Measurements from ENCODE around the gene MOB4.
A peak's percentile ranks its signal among the peaks of the same experiment; 100 is the strongest.
"Not testable (repeated sequence)": the region's sequence is repeated elsewhere in the genome, so short reads cannot be mapped to it uniquely, and the experiment has no call there.

Gene MOB4

GRCh38 chr2:197515739-197516392 is at the start of gene MOB4:
MOB4 (plus strand) TSS chr2:197516066; CDS start chr2:197516087, 21 bp downstream.
- peak; percentile 90 to 91 for DNase-seq

DNA sequence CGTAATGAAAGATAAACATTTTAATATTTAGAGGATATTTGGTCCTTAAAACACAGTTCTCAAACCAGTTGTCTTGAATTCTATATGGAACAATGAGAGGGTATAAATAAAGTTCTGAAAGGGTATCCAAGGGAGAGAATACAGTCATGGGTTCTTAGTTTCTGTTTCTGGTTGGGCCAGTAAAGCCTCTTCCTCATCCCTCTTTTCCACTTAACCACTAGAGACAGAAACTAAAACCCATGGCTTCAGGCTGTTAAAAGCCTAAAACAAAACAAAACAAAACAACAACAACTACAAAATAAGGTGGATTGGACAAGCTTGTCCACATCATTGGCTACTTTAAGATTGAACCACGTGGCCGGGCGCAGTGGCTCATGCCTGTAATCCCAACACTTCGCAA is 43.7 kb upstream of the MOB4 start:
- no peak for DNase-seq

DNA sequence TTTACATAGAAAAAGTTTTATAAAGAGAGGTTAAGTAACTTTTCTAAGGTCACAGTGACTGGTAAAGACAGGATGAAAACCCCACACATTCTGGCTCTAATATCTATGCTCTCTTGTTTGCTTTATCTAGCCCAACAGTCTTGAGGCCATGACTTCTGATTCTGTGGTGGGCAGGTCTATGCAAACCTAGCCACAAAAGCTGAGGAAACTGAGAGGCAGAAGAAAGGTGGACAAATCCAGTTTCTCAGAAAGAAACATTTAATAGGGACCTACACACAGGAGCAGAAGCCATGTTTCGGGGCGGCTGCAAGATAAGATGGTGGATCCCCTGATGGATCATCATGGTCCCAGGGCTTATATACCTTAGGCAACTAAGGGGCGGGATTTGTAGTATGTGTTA is 38.1 kb upstream of the MOB4 start:
- no peak for DNase-seq

GRCh38 chr2:197480165-197481036 is 35.5 kb upstream of the MOB4 start:
- no peak for DNase-seq

DNA sequence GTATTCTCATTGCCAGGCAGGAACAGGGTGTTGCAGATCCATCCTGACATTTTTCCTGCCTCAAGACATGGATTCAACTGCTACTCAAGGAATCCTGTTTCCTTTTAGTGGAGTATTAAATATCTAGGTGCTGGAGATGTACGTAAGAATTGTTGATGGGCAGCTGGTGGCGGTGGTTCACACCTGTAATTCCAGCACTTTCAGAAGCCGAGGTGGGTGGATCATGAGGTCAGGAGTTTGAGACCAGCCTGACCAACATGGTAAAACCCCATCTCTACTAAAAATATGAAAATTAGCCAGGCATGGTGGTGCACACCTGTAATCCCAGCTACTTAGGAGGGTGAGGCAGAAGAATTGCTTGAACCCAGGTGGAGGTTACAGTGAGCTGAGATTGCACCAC is 31.6 kb upstream of the MOB4 start:
- DNase-seq = not testable (repeated sequence)

- DNase-seq = no peak
Measured at GRCh38 chr2:197486175-197486574, 29.7 kb upstream of the MOB4 start.

DNA sequence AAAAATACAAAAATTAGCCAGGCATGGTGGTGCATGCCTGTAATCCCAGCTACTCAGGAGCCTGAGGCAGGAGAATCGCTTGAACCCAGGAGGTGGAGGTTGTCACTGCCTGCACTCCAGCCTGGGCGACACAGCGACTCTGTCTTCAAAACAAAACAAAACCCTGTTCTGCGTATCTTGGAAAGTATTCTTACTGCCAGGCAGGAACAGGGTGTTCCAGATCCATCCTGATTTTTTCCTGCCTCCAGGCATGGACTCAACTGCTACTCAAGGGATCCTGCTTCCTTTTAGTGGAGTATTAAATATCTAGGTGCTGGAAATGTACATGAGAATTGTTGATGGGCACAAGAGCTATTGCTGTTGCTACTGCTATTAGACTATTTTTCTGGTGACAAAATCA is 28.5 kb upstream of the MOB4 start:
- DNase-seq = no peak

DNA sequence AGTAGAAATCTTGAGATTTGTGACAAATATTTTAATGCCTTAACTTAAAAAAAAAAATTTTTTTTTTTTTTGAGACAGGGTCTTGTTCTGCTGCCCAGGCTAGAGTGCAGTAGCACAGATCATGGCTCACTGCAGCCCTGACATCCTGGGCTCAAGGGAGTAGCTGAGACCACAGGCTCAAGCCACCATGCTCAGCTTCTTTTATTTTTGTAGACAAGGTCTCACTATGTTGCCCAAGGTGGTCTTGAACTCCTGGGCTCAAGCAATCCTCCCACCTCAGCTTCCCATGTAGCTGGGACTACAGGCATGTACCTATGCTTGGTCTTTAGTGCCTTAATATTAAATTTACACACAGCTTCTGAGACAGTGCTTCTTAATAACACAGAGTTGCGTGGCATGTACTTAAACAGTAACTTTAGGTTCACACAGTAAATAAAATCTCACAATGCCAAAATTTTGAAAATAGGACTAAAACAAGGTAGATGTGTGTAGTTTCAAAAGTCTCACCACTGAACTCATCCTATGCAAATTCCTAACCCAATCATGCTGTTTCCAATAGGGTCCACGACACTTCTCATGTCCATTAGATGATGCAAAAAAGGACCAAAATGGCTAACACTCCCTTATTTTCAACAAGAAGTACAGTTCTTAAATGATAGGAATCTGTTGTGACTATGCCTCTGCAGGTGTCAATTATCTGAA is 20.3 kb upstream of the MOB4 start:
- no peak for DNase-seq

DNA sequence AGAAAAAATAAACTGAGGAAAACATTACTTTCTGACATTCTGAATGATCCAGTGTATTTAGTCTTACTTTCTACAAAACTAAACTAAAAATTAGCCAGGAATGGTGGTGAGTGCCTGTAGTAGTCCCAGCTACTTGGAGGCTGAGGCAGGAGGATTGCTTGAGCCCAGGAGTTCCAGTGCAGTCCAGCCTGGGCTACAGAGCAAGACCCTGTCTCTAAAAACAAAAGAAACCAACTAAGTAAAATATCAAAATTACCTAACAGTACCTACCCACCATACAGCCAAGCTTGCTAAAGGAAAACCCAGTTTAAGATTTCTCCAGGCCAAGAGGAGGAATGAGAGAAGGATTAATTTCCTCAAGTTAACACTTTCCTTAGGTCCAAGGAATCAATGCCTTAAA is 19.2 kb upstream of the MOB4 start:
- no peak for DNase-seq

DNA sequence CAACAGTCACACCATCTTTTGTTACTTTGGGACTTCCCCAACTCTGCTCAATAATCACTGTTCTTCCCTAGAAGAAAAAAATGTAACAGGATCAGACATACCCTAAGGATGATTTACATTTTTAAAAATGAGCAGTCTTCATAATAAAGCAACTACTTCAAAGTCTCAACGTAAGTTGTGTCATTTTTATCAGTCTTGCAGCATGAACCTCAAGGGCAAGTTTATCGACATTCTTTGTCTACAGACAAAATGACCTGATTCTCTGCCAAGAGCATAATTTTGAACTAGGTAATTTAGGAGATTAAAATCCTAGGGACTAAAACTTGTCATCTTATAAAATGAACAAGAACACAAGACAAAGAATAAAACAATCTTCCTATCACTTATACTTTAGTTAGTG is 18.5 kb upstream of the MOB4 start:
- DNase-seq = no peak

DNA sequence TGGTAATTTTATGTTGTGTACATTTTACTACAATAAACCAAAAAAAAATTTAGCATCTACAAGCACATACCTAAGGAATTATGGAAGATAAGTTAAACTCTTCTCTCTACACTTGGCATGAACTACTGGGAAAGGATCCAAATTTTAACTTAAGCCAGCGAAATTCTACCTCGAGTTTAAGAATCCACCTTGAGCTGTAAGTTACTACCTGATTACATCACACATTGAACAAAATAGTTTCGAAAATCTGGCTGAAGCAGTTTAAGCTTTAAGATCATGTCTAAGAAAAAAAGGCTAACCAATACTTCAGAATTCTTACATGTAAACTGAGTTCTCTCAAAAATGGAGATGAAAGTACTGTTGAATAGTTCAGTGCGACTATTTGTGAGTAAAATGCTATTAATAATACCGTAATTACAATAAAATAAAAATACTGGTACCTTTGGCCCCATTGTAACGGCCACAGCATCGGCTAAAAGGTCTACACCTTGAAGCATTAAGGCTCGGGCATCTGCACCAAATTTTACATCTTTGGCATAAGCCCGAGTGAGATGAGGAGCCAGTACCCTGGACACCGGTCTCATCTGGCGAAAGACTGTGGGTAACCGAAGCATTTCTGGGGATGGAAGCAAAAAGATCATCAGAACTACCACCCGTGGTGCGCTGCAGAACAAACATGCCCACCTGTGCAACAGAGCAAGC is 17.5 kb upstream of the MOB4 start:
- no peak for DNase-seq

GRCh38 chr2:197498937-197499593 is 16.8 kb upstream of the MOB4 start:
- peak in 1 of 2 experiments; percentile 40 for DNase-seq

GRCh38 chr2:197499594-197500502 is 16.0 kb upstream of the MOB4 start, which contains the start of the genes HSPD1 and HSPE1:
HSPD1 (minus strand) TSS chr2:197499840; CDS start chr2:197498848, 992 bp downstream.
HSPE1 (plus strand) TSS chr2:197500379; CDS start chr2:197500437, 58 bp downstream.
- peak; percentile 99 for DNase-seq

DNA sequence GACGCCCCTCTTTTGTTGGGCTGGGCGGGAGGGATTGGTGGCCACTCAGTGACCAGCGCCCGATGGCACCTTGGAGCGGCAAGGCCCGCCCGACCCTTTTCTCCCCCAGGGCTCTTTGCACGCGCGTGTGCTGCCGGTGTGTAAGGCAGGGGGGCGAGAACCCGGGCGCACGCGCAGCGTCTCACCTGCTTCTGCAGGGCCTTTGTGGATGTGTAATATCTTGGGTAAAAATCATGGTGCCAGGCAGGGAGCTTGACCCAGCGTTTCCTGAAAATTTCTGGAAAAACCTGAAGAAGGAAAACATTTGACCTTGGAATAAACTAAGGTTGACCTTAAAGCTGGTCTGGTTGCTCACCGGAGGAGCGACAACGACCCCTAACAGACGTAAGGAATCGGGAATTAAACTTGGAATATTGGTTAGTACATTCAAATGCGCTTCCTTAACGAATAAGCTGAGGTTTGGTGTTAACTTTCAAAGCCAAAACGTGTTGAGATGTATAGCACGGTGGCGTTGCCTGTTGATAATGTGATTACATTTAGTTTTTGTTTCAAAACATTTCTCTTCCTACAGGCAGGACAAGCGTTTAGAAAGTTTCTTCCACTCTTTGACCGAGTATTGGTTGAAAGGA is 15.2 kb upstream of the MOB4 start:
- DNase-seq = peak in 1 of 2 experiments; percentile 38

DNA sequence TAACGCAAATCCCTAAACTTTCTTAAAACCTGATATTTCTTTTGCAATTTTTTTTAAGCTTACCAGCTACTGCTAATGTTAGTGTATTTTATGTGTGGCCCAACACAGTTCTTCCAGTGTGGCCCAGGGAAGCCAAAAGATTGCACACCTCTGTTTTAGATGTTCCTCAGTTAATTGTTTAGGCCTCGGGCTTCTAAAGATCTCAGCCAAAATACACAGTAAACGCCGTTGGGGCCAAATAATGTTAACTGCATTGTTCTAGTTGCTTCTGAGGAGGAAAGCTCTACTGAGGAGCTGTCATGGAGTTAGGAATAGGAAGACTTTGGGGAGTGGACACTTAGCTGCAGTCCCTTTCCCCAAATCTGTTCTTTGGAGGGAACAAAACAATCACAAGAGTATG is 13.7 kb upstream of the MOB4 start:
- no peak for DNase-seq

DNA sequence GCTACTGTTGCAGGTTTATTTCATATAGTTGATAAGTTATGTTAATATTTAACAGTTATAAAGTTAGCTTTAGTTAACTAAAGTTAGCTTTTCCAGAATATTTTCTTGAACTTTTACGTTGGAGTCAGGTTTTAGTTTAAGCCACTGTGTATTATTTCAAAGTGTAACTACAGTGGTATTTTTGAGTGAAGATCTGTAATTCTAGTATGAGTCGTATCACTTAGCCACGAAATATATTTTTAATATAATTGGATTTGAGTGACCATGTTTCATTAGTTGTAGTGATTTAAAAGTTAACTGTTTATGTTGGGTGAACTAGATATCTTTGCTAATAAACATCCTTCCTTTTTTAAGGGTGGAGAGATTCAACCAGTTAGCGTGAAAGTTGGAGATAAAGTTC is 13.2 kb upstream of the MOB4 start:
- no peak for DNase-seq

DNA sequence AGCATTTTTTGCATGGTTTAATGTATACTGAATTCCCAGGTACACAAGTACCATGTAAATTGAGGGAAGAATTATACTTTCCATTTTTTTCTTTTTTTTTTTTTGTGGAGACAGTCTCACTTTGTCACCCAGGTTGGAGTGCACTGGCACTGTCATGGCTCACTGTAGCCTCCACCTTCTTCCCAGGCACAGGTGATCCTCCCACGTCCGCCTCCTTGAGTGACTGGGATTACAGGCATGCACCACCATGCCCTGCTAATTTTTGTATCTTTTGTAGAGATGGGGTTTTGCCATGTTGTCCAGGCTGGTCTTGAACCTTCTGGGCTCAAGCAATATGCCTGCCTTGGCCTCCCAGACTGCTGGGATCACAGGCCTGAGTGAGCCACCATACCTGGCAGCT is 11.9 kb upstream of the MOB4 start:
- no peak for DNase-seq

- no peak for DNase-seq
Measured at GRCh38 chr2:197504512-197504911, 11.4 kb upstream of the MOB4 start.

DNA sequence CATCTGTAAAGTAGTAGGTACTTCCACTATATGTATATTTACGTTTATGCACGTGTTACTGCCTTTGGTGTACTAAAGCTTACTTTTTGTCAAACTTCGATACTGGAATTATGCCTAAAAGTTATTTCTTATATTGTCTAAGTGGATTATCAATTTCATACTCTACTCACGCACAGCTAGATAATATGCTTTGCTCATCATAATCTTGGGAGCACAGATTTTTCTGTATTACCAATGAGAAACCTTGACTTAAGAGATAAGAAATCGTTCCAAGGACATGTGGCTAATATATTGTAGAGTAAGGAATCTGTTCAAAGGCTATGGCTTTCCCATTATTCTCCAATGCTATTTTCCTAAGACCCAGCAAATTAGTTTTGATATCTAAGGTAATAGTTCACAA is 9.2 kb upstream of the MOB4 start:
- DNase-seq = no peak

- DNase-seq = no peak
Measured at GRCh38 chr2:197513915-197514314, 2.0 kb upstream of the MOB4 start.

- no peak for DNase-seq
Measured at GRCh38 chr2:197514754-197515153, 1.1 kb upstream of the MOB4 start.

Data from NCI-H1930 (cell line).